LoVo (cell line): ENCODE data around the gene MASP1.

ENCODE experiments used
- DNase-seq: peaks from one replicate; pipeline ENCODE4 v3.0.0-alpha.2; 2016; ENCODE audit warnings: low spot score

The MASP1 gene

GRCh38 chr3:187291512-187292132, at the start of gene MASP1:
Gene MASP1 (minus strand): TSS chr3:187291737. CDS start chr3:187291632, 105 bp downstream.
- no peak for DNase-seq

- DNase-seq: no peak
Measured at GRCh38 chr3:187340578-187340977, 49.0 kb upstream of the MASP1 start.

GRCh38 chr3:187336322-187336721, 44.8 kb upstream of the MASP1 start:
- no peak for DNase-seq

- DNase-seq: no peak
Measured at GRCh38 chr3:187334904-187335303, 43.4 kb upstream of the MASP1 start.

GRCh38 chr3:187328691-187329090, 37.2 kb upstream of the MASP1 start:
- DNase-seq: no peak

- DNase-seq: no peak
Measured at GRCh38 chr3:187327845-187328244, 36.3 kb upstream of the MASP1 start.

- DNase-seq: no peak
Measured at GRCh38 chr3:187325632-187326031, 34.1 kb upstream of the MASP1 start.

GRCh38 chr3:187323091-187323490, 31.6 kb upstream of the MASP1 start:
- DNase-seq: no peak

GRCh38 chr3:187322291-187322690, 30.8 kb upstream of the MASP1 start:
- no peak for DNase-seq

- no peak for DNase-seq
Measured at GRCh38 chr3:187321766-187322165, 30.2 kb upstream of the MASP1 start.

- peak; percentile 38 for DNase-seq
Measured at GRCh38 chr3:187319699-187320302, 28.3 kb upstream of the MASP1 start.

GRCh38 chr3:187318819-187319616, 27.5 kb upstream of the MASP1 start:
- DNase-seq: peak; percentile 55

GRCh38 chr3:187315872-187316271, 24.3 kb upstream of the MASP1 start:
- no peak for DNase-seq

GRCh38 chr3:187314176-187314575, 22.6 kb upstream of the MASP1 start:
- DNase-seq: no peak

GRCh38 chr3:187310954-187311470, 19.5 kb upstream of the MASP1 start:
- no peak for DNase-seq

GRCh38 chr3:187310226-187310625, 18.7 kb upstream of the MASP1 start:
- DNase-seq: no peak

GRCh38 chr3:187305881-187306280, 14.3 kb upstream of the MASP1 start:
- DNase-seq: no peak

GRCh38 chr3:187299611-187300010, 8.1 kb upstream of the MASP1 start:
- no peak for DNase-seq

GRCh38 chr3:187296911-187297310, 5.4 kb upstream of the MASP1 start:
- DNase-seq: no peak

- DNase-seq: no peak
Measured at GRCh38 chr3:187296058-187296457, 4.5 kb upstream of the MASP1 start.

GRCh38 chr3:187295316-187296034, 3.9 kb upstream of the MASP1 start:
- DNase-seq: no peak
